ENCODE data around the gene CEP97.
"Not testable (repeated sequence)": the region's sequence is repeated elsewhere in the genome, so short reads cannot be mapped to it uniquely, and the experiment has no call there.

The CEP97 gene

DNA sequence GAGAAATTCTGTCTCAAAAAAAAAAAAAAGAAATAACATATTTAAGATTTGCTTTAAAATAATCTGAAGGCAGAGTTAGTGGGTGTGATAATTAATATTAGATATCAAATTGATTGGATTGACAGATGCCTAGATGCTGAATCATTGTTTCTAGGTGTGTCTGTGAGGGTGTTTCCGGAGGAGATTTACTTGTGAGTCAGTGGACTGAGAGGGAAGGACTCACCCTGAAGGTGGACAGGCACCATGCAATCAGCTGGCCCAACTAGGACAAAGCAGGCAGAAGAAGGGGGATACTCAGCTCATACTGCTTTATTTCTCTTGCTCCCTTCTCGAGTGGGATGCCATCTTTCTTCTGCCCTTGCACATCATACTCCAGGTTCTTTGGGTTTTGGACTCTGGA lies 21.2 kb upstream of the CEP97 start:
- DNase-seq (ENCODE audit: low spot score), result no peak

GRCh38 chr3:101704639-101705038 lies 19.8 kb upstream of the CEP97 start:
- DNase-seq (ENCODE audit: low spot score), result not testable (repeated sequence)

DNA sequence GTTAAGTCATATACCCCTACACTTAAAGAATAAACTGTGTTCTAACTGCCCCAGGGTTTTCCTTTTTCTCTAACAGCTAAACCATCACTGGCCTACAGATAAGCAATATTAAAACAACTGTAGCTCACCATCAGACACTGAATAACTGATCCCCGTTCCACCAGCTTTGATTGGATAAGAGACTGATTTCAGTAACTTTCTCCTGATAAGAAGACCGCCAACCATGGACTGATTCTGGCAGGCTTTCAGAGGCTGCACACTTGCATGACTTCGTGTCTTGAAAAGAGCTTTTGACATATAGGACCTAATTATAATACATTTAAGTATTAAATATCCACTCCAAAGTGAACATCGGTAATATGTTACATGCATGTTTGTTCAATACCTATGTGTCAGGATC lies 15.3 kb upstream of the CEP97 start:
- DNase-seq (ENCODE audit: low spot score), result no peak

GRCh38 chr3:101718455-101718854 lies 6.0 kb upstream of the CEP97 start:
- DNase-seq (ENCODE audit: low spot score), result no peak

DNA sequence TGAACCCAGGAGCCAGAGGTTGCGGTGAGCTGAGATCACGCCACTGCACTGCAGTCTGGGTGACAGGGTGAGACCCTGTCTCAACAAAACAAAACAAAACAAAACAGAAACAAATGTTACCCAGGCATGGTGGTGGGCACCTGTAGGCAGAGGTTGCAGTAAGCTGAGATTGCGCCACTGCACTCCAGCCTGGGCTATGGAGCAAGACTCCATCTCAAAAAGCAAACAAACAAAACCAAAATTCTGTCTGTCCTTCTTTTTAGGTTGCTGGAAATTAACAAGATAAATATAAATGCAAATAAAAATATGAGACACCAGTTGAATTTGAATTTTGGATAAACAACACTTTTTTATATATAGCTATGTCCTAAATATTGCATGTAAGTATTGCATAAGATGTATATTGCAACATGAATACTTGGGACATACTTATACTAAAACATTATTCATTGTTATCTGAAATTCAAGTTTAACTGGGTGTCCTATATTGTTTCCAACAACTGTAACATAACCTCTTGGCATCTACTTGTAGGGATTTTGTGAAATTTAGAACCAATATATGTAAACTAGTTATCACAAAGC lies 4.7 kb upstream of the CEP97 start:
- DNase-seq (ENCODE audit: low spot score), result no peak

DNA sequence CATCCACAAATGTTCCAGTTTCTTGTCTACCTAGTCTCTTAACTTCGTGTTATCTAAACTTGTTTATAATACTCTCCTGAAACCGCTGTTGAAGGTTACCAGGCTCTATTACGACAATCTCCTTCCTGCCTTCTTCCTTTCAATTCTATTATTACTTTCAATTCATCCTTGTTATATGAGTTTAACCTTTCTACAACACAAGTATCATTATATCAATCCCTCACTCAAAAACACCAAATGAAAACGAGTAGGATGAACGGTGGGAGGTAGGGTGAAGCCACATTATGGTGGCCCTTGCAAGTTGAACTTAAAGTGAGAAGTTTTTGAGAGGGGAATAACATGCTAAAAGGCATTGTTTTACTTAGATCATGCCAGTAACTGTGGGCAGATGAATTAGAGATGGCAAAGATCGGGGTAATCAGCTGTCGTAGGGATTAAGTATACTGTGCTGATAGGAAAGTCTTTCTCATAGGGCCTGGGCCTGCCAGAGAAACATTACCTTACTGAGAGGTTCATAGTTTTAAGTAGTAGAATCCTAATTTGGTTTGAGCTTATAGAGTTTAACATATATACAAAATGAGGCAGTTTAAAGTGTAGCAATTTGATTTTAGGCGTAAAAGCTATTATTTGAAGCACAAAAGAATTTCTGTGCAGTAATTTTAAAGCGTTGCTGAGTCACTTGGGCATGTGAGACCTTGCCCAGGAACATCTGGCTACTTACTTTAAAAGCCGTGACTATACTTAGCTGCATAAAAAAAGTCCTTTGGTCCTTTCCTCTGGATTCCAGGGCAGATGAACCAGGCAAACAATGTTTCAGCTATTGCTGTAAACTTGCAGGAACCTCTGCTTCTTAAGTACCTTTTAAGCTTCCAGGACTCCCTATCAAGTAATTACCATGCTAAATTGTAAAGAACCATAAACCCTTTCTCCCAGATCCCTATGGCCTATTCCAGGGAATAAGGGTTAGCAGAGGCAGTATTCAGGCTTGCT lies 3.3 kb upstream of the CEP97 start:
- DNase-seq (ENCODE audit: low spot score), result no peak

GRCh38 chr3:101722394-101723173 lies 1.8 kb upstream of the CEP97 start:
- DNase-seq (ENCODE audit: low spot score), result no peak

DNA sequence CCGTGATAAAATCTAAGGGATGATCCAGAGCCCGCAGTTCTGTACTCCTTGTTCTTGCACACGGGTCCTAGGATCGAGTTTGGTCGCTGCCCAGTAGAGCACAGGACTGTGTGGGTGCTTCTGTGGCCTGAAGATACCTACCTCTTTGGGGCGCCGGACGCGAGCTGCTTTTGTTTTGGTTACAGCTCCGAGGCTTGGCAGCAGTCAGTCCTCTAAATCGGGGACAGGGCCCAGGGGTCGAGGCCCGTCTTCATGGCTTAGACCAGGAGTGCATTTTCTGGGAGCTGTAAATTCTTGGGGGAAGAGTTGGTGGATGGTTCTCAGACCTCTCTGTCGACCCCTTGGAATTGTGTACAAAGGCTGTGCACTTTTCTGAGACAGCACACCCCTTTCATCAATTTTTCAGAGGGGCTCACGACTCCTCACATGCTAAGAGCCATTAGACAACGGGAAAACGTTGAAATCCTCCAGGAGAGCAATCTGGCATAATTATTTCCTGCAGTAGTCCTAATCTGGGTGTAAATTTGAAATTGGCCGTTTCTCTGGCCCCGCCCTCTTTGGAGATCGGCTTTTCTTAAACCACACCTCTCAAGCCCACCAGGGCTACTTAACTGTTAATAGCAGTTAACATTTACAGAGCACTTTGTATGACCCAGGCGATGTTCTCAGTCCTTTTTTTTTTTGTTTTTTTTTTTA lies 928 bp downstream of the CEP97 start:
- no peak for DNase-seq (ENCODE audit: low spot score)

DNA sequence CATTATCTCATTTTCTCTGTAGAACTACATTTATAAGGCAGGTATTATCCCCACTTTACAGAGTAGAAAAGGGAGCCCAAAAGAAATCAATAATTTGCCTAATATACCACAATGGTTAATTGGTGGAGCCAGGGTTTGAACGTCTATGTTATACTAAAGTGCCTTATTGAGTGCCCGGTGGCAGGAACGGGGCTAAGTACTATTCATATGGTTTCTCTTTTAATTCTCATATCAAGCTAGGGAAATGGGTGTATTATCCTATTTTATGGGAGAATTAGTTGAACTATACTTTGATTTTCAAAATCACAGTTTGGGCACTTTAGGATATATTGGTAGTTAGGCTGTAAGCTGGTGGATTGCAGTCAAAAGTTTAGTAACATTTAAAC lies 1.5 kb downstream of the CEP97 start:
- DNase-seq (ENCODE audit: low spot score), result no peak

DNA sequence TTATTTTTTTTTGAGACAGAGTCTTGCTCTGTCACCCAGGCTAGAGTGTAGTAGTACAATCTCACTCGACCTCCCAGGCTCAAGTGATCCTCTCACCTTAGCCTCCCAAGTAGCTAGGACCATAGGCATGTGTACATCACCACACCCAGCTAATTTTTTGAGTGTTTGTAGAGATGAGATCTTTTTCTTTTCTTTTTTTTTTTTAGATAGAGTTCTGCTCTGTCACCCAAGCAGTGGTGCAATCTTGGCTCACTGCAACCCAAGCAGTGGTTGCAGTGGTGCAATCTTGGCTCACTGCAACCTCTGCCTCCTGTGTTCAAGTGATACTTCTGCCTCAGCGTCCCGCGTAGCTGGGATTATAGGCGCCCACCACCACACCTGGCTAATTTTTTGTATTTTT lies 5.2 kb downstream of the CEP97 start:
- DNase-seq (ENCODE audit: low spot score), result no peak

- DNase-seq (ENCODE audit: low spot score), result no peak
These were observed 6.4 kb downstream of the CEP97 start for GRCh38 chr3:101730839-101731238.

DNA sequence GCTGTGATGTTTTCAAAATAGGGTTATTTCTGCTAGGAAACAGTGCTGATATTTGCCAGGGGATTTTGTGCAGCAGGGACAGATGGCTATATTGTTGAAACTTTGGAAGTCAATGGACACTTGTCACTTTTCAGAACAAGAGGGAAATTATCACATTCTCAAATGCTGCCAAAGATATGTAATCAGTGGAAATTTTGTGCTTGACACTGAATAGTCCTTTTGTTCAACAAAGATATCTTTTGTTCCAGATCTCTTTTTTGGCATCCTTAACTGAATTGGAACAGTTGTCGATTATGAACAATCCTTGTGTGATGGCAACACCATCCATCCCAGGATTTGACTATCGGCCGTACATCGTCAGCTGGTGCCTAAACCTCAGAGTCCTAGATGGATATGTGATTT lies 7.8 kb downstream of the CEP97 start:
- no peak for DNase-seq (ENCODE audit: low spot score)

DNA sequence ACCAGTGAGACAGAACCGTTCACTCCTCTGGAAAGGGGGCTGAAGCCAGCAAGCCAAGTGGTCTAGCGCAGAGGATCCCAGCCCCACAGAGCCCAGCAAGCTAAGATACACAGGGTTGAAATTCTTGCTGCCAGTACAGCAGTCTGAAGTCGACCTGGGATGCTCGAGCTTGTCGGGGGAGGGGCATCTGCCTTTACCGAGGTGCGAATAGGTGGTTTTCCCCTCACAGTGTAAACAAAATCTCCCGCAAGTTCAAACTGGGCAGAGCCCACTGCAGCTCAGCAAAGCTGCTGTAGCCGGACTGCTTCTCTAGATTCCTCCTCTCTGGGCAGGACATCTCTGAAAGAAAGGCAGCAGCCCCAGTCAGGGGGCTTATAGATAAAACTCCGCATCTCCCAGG lies 11.4 kb downstream of the CEP97 start:
- DNase-seq (ENCODE audit: low spot score), result no peak

DNA sequence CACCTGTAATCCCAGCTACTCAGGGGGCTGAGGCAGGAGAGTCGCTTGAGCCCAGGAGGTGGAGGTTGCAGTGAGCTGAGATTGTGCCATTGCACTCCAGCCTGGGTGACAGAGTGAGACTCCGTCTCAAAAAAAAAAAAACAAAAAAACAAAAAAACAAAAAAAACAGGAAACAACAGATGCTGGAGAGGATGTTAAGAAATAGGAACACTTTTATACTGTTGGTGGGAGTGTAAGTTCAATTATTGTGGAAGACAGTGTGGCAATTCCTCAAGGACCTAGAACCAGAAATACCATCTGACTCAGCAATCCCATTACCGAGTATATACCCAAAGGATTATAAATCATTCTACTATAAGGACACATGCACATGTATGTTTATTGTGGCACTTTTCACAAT lies 17.5 kb downstream of the CEP97 start:
- not testable (repeated sequence) for DNase-seq (ENCODE audit: low spot score)

- no peak for DNase-seq (ENCODE audit: low spot score)
These were observed 20.4 kb downstream of the CEP97 start for GRCh38 chr3:101744811-101745210.

DNA sequence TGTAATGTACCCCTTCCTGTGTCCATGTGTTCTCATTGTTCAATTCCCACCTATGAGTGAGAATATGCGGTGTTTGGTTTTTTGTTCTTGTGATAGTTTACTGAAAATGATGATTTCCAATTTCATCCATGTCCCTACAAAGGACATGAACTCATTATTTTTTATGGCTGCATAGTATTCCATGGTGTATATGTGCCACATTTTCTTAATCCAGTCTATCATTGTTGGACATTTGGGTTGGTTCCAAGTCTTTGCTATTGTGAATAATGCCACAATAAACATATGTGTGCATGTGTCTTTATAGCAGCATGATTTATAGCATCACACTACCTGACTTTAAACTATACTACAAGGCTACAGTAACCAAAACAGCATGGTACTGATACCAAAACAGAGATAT lies 21.5 kb downstream of the CEP97 start:
- DNase-seq (ENCODE audit: low spot score), result not testable (repeated sequence)

GRCh38 chr3:101753386-101754113 lies 29.1 kb downstream of the CEP97 start:
- DNase-seq (ENCODE audit: low spot score), result not testable (repeated sequence)

DNA sequence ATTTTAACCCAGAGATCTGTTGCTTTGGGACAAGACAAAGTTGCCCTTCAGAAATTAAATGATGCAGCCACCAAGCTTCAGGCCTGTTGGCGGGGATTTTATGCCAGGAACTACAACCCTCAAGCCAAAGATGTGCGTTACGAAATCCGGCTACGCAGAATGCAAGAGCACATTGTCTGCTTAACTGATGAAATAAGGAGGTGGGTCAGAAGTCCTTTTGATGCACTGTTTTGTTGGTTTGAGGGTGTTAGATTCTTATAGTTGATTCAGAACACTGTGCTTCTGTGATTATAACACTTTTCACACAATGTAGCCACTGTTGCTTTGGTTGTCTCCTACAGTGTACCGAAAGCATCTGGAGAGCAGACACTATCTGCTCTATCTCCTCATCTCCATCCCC lies 33.8 kb downstream of the CEP97 start:
- no peak for DNase-seq (ENCODE audit: low spot score)

- DNase-seq (ENCODE audit: low spot score), result no peak
These were observed 37.7 kb downstream of the CEP97 start for GRCh38 chr3:101762041-101762646.

- DNase-seq (ENCODE audit: low spot score), result not testable (repeated sequence)
These were observed 53.4 kb downstream of the CEP97 start for GRCh38 chr3:101777745-101778281.

Measured in HuH-7.5 (cell line).